GM12874 (cell line): ENCODE results near the gene VMAC.

ENCODE experiments used
- CTCF ChIP-seq: IDR thresholded peaks from 2 replicates; pipeline ENCODE4 v1.5.1; 2011; ENCODE audit warnings: low read depth, mild to moderate bottlenecking, control low read depth, low read length, moderate library complexity; ENCODE audit not compliant: insufficient read depth

VMAC gene

GRCh38 chr19:5908773-5909442, 4.2 kb downstream of the VMAC start:
- no peak for TF ChIP-seq CTCF

- no peak for TF ChIP-seq CTCF
Measured at GRCh38 chr19:5910638-5910907, 5.9 kb downstream of the VMAC start.

GRCh38 chr19:5911366-5911765, 6.7 kb downstream of the VMAC start:
- no peak for TF ChIP-seq CTCF

- TF ChIP-seq CTCF: no peak
Measured at GRCh38 chr19:5913739-5914357, 9.2 kb downstream of the VMAC start, which contains the start of gene CAPS. Gene CAPS, plus strand, starts transcription at chr19:5914254. Its CDS starts 153 bp downstream, at chr19:5914407.

- TF ChIP-seq CTCF: no peak
Measured at GRCh38 chr19:5914358-5914774, 9.7 kb downstream of the VMAC start.

GRCh38 chr19:5914946-5915781, 10.5 kb downstream of the VMAC start:
- no peak for TF ChIP-seq CTCF

- no peak for TF ChIP-seq CTCF
Measured at GRCh38 chr19:5915782-5916165, 11.1 kb downstream of the VMAC start.
